Muscle of back (tissue), 13 donors: ENCODE measurements around the gene LCE3A. TPM values are rescaled to one million over a fixed set of nuclear protein-coding genes. Genes with fewer than 3 reads are reported as not detected.
"Not testable (repeated sequence)": the region's sequence is repeated elsewhere in the genome, so short reads cannot be mapped to it uniquely, and the experiment has no call there.

Experiments used
- DNase-seq, 3 donors: peaks; one replicate each; pipeline versions ENCODE4 v3.0.0 to v3.0.0-alpha.2; 2013
- long read RNA-seq, 9 donors: transcript quantifications; one replicate each; lab custom pipeline, GENCODE V29; 2026
- polyA plus RNA-seq, 10 donors: library from polyadenylated mRNA; unstranded; fragments of 120-200 nt; gene quantifications; one replicate each; pipeline ENCODE4 v1.2.1, GENCODE V29; 2013; ENCODE audit not compliant: insufficient read length in 10 of 10

The LCE3A gene
- not detected for polyA plus RNA-seq
- long read RNA-seq, donor 1: 0 reads
- long read RNA-seq, donor 2: 0 reads
- long read RNA-seq, donor 3: 0 reads
- long read RNA-seq, donor 4: 0 reads
- long read RNA-seq, donor 5: 0 reads
- long read RNA-seq, donor 6: 0 reads
- long read RNA-seq, donor 7: 0 reads
- long read RNA-seq, donor 8: 0 reads
- long read RNA-seq, donor 9: 0 reads

- DNase-seq: peak; percentile 1 to 13 (median 5)
Measured at GRCh38 chr1:152622803-152623202, at the start of gene LCE3A. Gene LCE3A, minus strand, starts transcription at chr1:152623103. Its CDS starts 0 bp downstream, at chr1:152623103.

GRCh38 chr1:152667648-152668047, 44.7 kb upstream of the LCE3A start:
- DNase-seq: no peak

GRCh38 chr1:152666171-152666570, 43.3 kb upstream of the LCE3A start:
- not testable (repeated sequence) for DNase-seq

GRCh38 chr1:152663098-152663497, 40.2 kb upstream of the LCE3A start, which contains the start of gene LCE2D:
Gene LCE2D, plus strand, starts transcription at chr1:152663380. Its CDS starts 726 bp downstream, at chr1:152664106.
- no peak for DNase-seq

GRCh38 chr1:152658649-152659048, 35.7 kb upstream of the LCE3A start:
- DNase-seq: no peak

- no peak for DNase-seq
Measured at GRCh38 chr1:152657677-152658076, 34.8 kb upstream of the LCE3A start.

GRCh38 chr1:152656459-152656858, 33.6 kb upstream of the LCE3A start:
- no peak for DNase-seq

GRCh38 chr1:152654110-152654509, 31.2 kb upstream of the LCE3A start:
- peak; percentile 28 to 40 (median 37) for DNase-seq

GRCh38 chr1:152646656-152647055, 23.8 kb upstream of the LCE3A start:
- no peak for DNase-seq

- no peak for DNase-seq
Measured at GRCh38 chr1:152645146-152645545, 22.2 kb upstream of the LCE3A start.

GRCh38 chr1:152643945-152644344, 21.0 kb upstream of the LCE3A start:
- DNase-seq: no peak

- DNase-seq: no peak
Measured at GRCh38 chr1:152640351-152640750, 17.4 kb upstream of the LCE3A start.

- no peak for DNase-seq
Measured at GRCh38 chr1:152630596-152630995, 7.7 kb upstream of the LCE3A start.

- no peak for DNase-seq
Measured at GRCh38 chr1:152626744-152627143, 3.8 kb upstream of the LCE3A start.

GRCh38 chr1:152623203-152623844, 421 bp upstream of the LCE3A start:
- DNase-seq: no peak

GRCh38 chr1:152621993-152622392, 910 bp downstream of the LCE3A start:
- no peak for DNase-seq

GRCh38 chr1:152613511-152613910, 9.4 kb downstream of the LCE3A start, which contains the start of gene LCE3B:
Gene LCE3B, plus strand, starts transcription at chr1:152613811. Its CDS starts 0 bp downstream, at chr1:152613811.
- DNase-seq: no peak

- no peak for DNase-seq
Measured at GRCh38 chr1:152599934-152600333, 23.0 kb downstream of the LCE3A start, which contains the start of gene LCE3C. Gene LCE3C, plus strand, starts transcription at chr1:152600234. Its CDS starts 498 bp downstream, at chr1:152600732.

GRCh38 chr1:152596986-152597385, 25.9 kb downstream of the LCE3A start:
- DNase-seq: no peak

- DNase-seq: no peak
Measured at GRCh38 chr1:152585586-152585985, 37.3 kb downstream of the LCE3A start.

GRCh38 chr1:152582647-152583046, 40.3 kb downstream of the LCE3A start:
- no peak for DNase-seq

- no peak for DNase-seq
Measured at GRCh38 chr1:152580433-152580832, 42.5 kb downstream of the LCE3A start, which contains the start of gene LCE3D. Gene LCE3D, minus strand, starts transcription at chr1:152580516. Its CDS starts 580 bp downstream, at chr1:152579936.

GRCh38 chr1:152579526-152579925, 43.4 kb downstream of the LCE3A start:
- not testable (repeated sequence) for DNase-seq
